ENCODE measurements around the gene FAT1. TPM values are rescaled to one million over a fixed set of nuclear protein-coding genes. Genes with fewer than 3 reads are reported as not detected.

Gene FAT1
- total RNA-seq, 4 donors from 2014 or later = 73.1 to 95.6 (median 76.5) TPM

- H3K27ac ChIP-seq = no peak overlapping the region
- intact Hi-C loops (cut with DNase I) = no loop called here
- no peaks in the 10 kb centered on the region for H3K9me3 ChIP-seq
- H3K36me3 ChIP-seq = no peaks in the 10 kb centered on the region
- no peak for DNase-seq
- no peaks in the 10 kb centered on the region for H3K27me3 ChIP-seq
- no peaks in the 10 kb centered on the region for H3K4me1 ChIP-seq
- no peak overlapping the region for H3K4me3 ChIP-seq (replicated peaks in 1 of 3)
- no peak for TF ChIP-seq POLR2A (IDR thresholded peaks at IDR 0.05)
- TF ChIP-seq CTCF (IDR thresholded peaks at IDR 0.05) = no peak
- WGBS, 2 donors = 81 to 96% methylated on average over 5 of the region's 5 CpGs
These were observed 16.3 kb upstream of the FAT1 start for GRCh38 chr4:186739802-186740434.

GRCh38 chr4:186739317-186739716 is 15.7 kb upstream of the FAT1 start:
- Histone ChIP-seq H3K4me1 (no peaks in the 10 kb centered on the region), H3K4me3 (replicated peaks in 1 of 3) (no peak overlapping the region), H3K36me3 (no peaks in the 10 kb centered on the region), H3K27ac (no peak overlapping the region), H3K9me3 (no peaks in the 10 kb centered on the region), H3K27me3 (no peaks in the 10 kb centered on the region)
- no peak for DNase-seq
- TF ChIP-seq CTCF (IDR thresholded peaks at IDR 0.05) (no peak), POLR2A (IDR thresholded peaks at IDR 0.05) (no peak)
- 95 to 98% methylated on average over 9 of the region's 9 CpGs for WGBS, 2 donors
- intact Hi-C loops (cut with DNase I) = no loop called here

GRCh38 chr4:186738421-186738820 is 14.8 kb upstream of the FAT1 start:
- Histone ChIP-seq H3K27me3 (no peaks in the 10 kb centered on the region), H3K9me3 (no peaks in the 10 kb centered on the region), H3K4me3 (replicated peaks in 1 of 3) (no peak overlapping the region), H3K36me3 (no peaks in the 10 kb centered on the region), H3K27ac (no peak overlapping the region), H3K4me1 (no peaks in the 10 kb centered on the region)
- no peak for DNase-seq
- 75 to 87% methylated on average over 4 of the region's 4 CpGs for WGBS, 2 donors
- no peak for TF ChIP-seq CTCF (IDR thresholded peaks at IDR 0.05)
- no peak for TF ChIP-seq POLR2A (IDR thresholded peaks at IDR 0.05)
- intact Hi-C loops (cut with DNase I) = no loop called here

- 80 to 83% methylated on average over 4 of the region's 4 CpGs for WGBS, 2 donors
- Histone ChIP-seq H3K4me1 (no peaks in the 10 kb centered on the region), H3K36me3 (no peaks in the 10 kb centered on the region), H3K9me3 (no peaks in the 10 kb centered on the region), H3K27me3 (no peaks in the 10 kb centered on the region), H3K4me3 (replicated peaks in 1 of 3) (no peak overlapping the region), H3K27ac (no peak overlapping the region)
- TF ChIP-seq CTCF (IDR thresholded peaks at IDR 0.05) (no peak), POLR2A (IDR thresholded peaks at IDR 0.05) (no peak)
- DNase-seq = no peak
- intact Hi-C loops (cut with DNase I) = no loop called here
These were observed 13.8 kb upstream of the FAT1 start for GRCh38 chr4:186737427-186737826.

- 96 to 97% methylated on average over 6 of the region's 6 CpGs for WGBS, 2 donors
- DNase-seq = no peak
These were observed 12.8 kb upstream of the FAT1 start for GRCh38 chr4:186736466-186736865.

More at GRCh38 chr4:186736466-186736865, 12.8 kb upstream of the FAT1 start:
- Histone ChIP-seq H3K27ac (no peak overlapping the region), H3K36me3 (no peaks in the 10 kb centered on the region), H3K4me1 (no peaks in the 10 kb centered on the region), H3K4me3 (replicated peaks in 1 of 3) (no peak overlapping the region), H3K27me3 (no peaks in the 10 kb centered on the region), H3K9me3 (no peaks in the 10 kb centered on the region)
- intact Hi-C loops (cut with DNase I) = no loop called here
- no peak for TF ChIP-seq POLR2A (IDR thresholded peaks at IDR 0.05)
- TF ChIP-seq CTCF (IDR thresholded peaks at IDR 0.05) = no peak

Data from thyroid gland (tissue), 4 donors.